ENCODE results near the gene CFAP210. TPM values are rescaled to one million over a fixed set of nuclear protein-coding genes. Genes with fewer than 3 reads are reported as not detected.

Gene CFAP210
- total and polyA plus RNA-seq, 4 donors: 2.8 to 4.5 (median 3.5) TPM

- no peak overlapping the region for H3K27ac ChIP-seq (ENCODE audit: low read depth, low read length)
- no peaks in the 10 kb centered on the region for H3K4me1 ChIP-seq (ENCODE audit: control insufficient read depth, insufficient read depth, low read length)
- no peak overlapping the region for H3K4me3 ChIP-seq (ENCODE audit: low read depth, low read length)
- no peaks in the 10 kb centered on the region for H3K36me3 ChIP-seq (ENCODE audit: control insufficient read depth, insufficient read depth, low read length)
- 100% methylated on average over 1 of the region's 2 CpGs for WGBS (ENCODE audit: insufficient coverage)
- H3K27me3 ChIP-seq (ENCODE audit: control insufficient read depth, insufficient read depth, low read length): no peaks in the 10 kb centered on the region
- no peaks in the 10 kb centered on the region for H3K9me3 ChIP-seq (ENCODE audit: control insufficient read depth, insufficient read depth, low read length)
- peak in 1 of 6 donors; percentile 3 for DNase-seq (ENCODE audit: low read depth in 4 of 6, low spot score in 6 of 6)
Observed at GRCh38 chr2:169647496-169647895, 46.7 kb downstream of the CFAP210 start.

GRCh38 chr2:169644173-169644572 lies 50.0 kb downstream of the CFAP210 start:
- Histone ChIP-seq H3K4me1 (ENCODE audit: control insufficient read depth, insufficient read depth, low read length) (no peaks in the 10 kb centered on the region), H3K4me3 (ENCODE audit: low read depth, low read length) (no peak overlapping the region), H3K9me3 (ENCODE audit: control insufficient read depth, insufficient read depth, low read length) (no peaks in the 10 kb centered on the region), H3K36me3 (ENCODE audit: control insufficient read depth, insufficient read depth, low read length) (no peaks in the 10 kb centered on the region), H3K27ac (ENCODE audit: low read depth, low read length) (no peak overlapping the region), H3K27me3 (ENCODE audit: control insufficient read depth, insufficient read depth, low read length) (no peaks in the 10 kb centered on the region)
- no peak for DNase-seq (ENCODE audit: low read depth in 4 of 6, low spot score in 6 of 6)
- WGBS (ENCODE audit: insufficient coverage): no CpG with 5 or more reads among the region's 3 CpGs

- peaks cover 3% of the 10 kb centered on the region for H3K36me3 ChIP-seq (ENCODE audit: control insufficient read depth, insufficient read depth, low read length)
- no peaks in the 10 kb centered on the region for H3K27me3 ChIP-seq (ENCODE audit: control insufficient read depth, insufficient read depth, low read length)
- no peak for DNase-seq (ENCODE audit: low read depth in 4 of 6, low spot score in 6 of 6)
- no peaks in the 10 kb centered on the region for H3K9me3 ChIP-seq (ENCODE audit: control insufficient read depth, insufficient read depth, low read length)
- WGBS (ENCODE audit: insufficient coverage): no CpG with 5 or more reads among the region's 2 CpGs
- H3K27ac ChIP-seq (ENCODE audit: low read depth, low read length): no peak overlapping the region
- H3K4me1 ChIP-seq (ENCODE audit: control insufficient read depth, insufficient read depth, low read length): no peaks in the 10 kb centered on the region
- no peak overlapping the region for H3K4me3 ChIP-seq (ENCODE audit: low read depth, low read length)
Observed at GRCh38 chr2:169641464-169641863, 52.7 kb downstream of the CFAP210 start.

GRCh38 chr2:169640104-169640503 lies 54.1 kb downstream of the CFAP210 start:
- no peaks in the 10 kb centered on the region for H3K4me1 ChIP-seq (ENCODE audit: control insufficient read depth, insufficient read depth, low read length)
- DNase-seq (ENCODE audit: low read depth in 4 of 6, low spot score in 6 of 6): no peak
- H3K36me3 ChIP-seq (ENCODE audit: control insufficient read depth, insufficient read depth, low read length): peaks cover 7% of the 10 kb centered on the region
- no CpG with 5 or more reads among the region's 2 CpGs for WGBS (ENCODE audit: insufficient coverage)
- H3K4me3 ChIP-seq (ENCODE audit: low read depth, low read length): no peak overlapping the region
- H3K27ac ChIP-seq (ENCODE audit: low read depth, low read length): no peak overlapping the region
- no peaks in the 10 kb centered on the region for H3K27me3 ChIP-seq (ENCODE audit: control insufficient read depth, insufficient read depth, low read length)
- H3K9me3 ChIP-seq (ENCODE audit: control insufficient read depth, insufficient read depth, low read length): no peaks in the 10 kb centered on the region

GRCh38 chr2:169637620-169638019 lies 56.6 kb downstream of the CFAP210 start:
- Histone ChIP-seq H3K36me3 (ENCODE audit: control insufficient read depth, insufficient read depth, low read length) (peaks cover 19% of the 10 kb centered on the region), H3K4me3 (ENCODE audit: low read depth, low read length) (no peak overlapping the region), H3K9me3 (ENCODE audit: control insufficient read depth, insufficient read depth, low read length) (no peaks in the 10 kb centered on the region), H3K4me1 (ENCODE audit: control insufficient read depth, insufficient read depth, low read length) (no peaks in the 10 kb centered on the region), H3K27me3 (ENCODE audit: control insufficient read depth, insufficient read depth, low read length) (no peaks in the 10 kb centered on the region), H3K27ac (ENCODE audit: low read depth, low read length) (no peak overlapping the region)
- no peak for DNase-seq (ENCODE audit: low read depth in 4 of 6, low spot score in 6 of 6)
- WGBS (ENCODE audit: insufficient coverage): no CpG with 5 or more reads among the region's 3 CpGs

GRCh38 chr2:169636440-169637097 lies 57.6 kb downstream of the CFAP210 start:
- DNase-seq (ENCODE audit: low read depth in 4 of 6, low spot score in 6 of 6): no peak
- no peak overlapping the region for H3K4me3 ChIP-seq (ENCODE audit: low read depth, low read length)
- H3K9me3 ChIP-seq (ENCODE audit: control insufficient read depth, insufficient read depth, low read length): no peaks in the 10 kb centered on the region
- no peaks in the 10 kb centered on the region for H3K27me3 ChIP-seq (ENCODE audit: control insufficient read depth, insufficient read depth, low read length)
- peaks cover 22% of the 10 kb centered on the region for H3K36me3 ChIP-seq (ENCODE audit: control insufficient read depth, insufficient read depth, low read length)
- H3K4me1 ChIP-seq (ENCODE audit: control insufficient read depth, insufficient read depth, low read length): no peaks in the 10 kb centered on the region
- H3K27ac ChIP-seq (ENCODE audit: low read depth, low read length): no peak overlapping the region
- 95% methylated on average over 7 of the region's 8 CpGs for WGBS (ENCODE audit: insufficient coverage)

- no peak overlapping the region for H3K27ac ChIP-seq (ENCODE audit: low read depth, low read length)
- no peak overlapping the region for H3K4me3 ChIP-seq (ENCODE audit: low read depth, low read length)
- H3K27me3 ChIP-seq (ENCODE audit: control insufficient read depth, insufficient read depth, low read length): no peaks in the 10 kb centered on the region
- peaks cover 18% of the 10 kb centered on the region for H3K36me3 ChIP-seq (ENCODE audit: control insufficient read depth, insufficient read depth, low read length)
- no peaks in the 10 kb centered on the region for H3K4me1 ChIP-seq (ENCODE audit: control insufficient read depth, insufficient read depth, low read length)
- WGBS (ENCODE audit: insufficient coverage): 84% methylated on average over 2 of the region's 3 CpGs
- H3K9me3 ChIP-seq (ENCODE audit: control insufficient read depth, insufficient read depth, low read length): no peaks in the 10 kb centered on the region
- no peak for DNase-seq (ENCODE audit: low read depth in 4 of 6, low spot score in 6 of 6)
Observed at GRCh38 chr2:169625781-169626180, 68.4 kb downstream of the CFAP210 start.

- Histone ChIP-seq H3K36me3 (ENCODE audit: control insufficient read depth, insufficient read depth, low read length) (peaks cover 18% of the 10 kb centered on the region), H3K27ac (ENCODE audit: low read depth, low read length) (no peak overlapping the region), H3K27me3 (ENCODE audit: control insufficient read depth, insufficient read depth, low read length) (no peaks in the 10 kb centered on the region), H3K9me3 (ENCODE audit: control insufficient read depth, insufficient read depth, low read length) (no peaks in the 10 kb centered on the region), H3K4me3 (ENCODE audit: low read depth, low read length) (no peak overlapping the region), H3K4me1 (ENCODE audit: control insufficient read depth, insufficient read depth, low read length) (no peaks in the 10 kb centered on the region)
- DNase-seq (ENCODE audit: low read depth in 4 of 6, low spot score in 6 of 6): no peak
- WGBS (ENCODE audit: insufficient coverage): 45% methylated on average over 1 of the region's 4 CpGs
Observed at GRCh38 chr2:169623235-169623634, 71.0 kb downstream of the CFAP210 start.

- Histone ChIP-seq H3K9me3 (ENCODE audit: control insufficient read depth, insufficient read depth, low read length) (peaks cover 2% of the 10 kb centered on the region), H3K27ac (ENCODE audit: low read depth, low read length) (no peak overlapping the region), H3K4me1 (ENCODE audit: control insufficient read depth, insufficient read depth, low read length) (no peaks in the 10 kb centered on the region), H3K27me3 (ENCODE audit: control insufficient read depth, insufficient read depth, low read length) (no peaks in the 10 kb centered on the region), H3K36me3 (ENCODE audit: control insufficient read depth, insufficient read depth, low read length) (peaks cover 9% of the 10 kb centered on the region), H3K4me3 (ENCODE audit: low read depth, low read length) (no peak overlapping the region)
- WGBS (ENCODE audit: insufficient coverage): no CpG with 5 or more reads among the region's 1 CpG
- DNase-seq (ENCODE audit: low read depth in 4 of 6, low spot score in 6 of 6): no peak
Observed at GRCh38 chr2:169620509-169620908, 73.7 kb downstream of the CFAP210 start.

GRCh38 chr2:169619946-169620345 lies 74.3 kb downstream of the CFAP210 start:
- Histone ChIP-seq H3K9me3 (ENCODE audit: control insufficient read depth, insufficient read depth, low read length) (peaks cover 2% of the 10 kb centered on the region), H3K27me3 (ENCODE audit: control insufficient read depth, insufficient read depth, low read length) (no peaks in the 10 kb centered on the region), H3K36me3 (ENCODE audit: control insufficient read depth, insufficient read depth, low read length) (peaks cover 9% of the 10 kb centered on the region), H3K4me3 (ENCODE audit: low read depth, low read length) (no peak overlapping the region), H3K27ac (ENCODE audit: low read depth, low read length) (no peak overlapping the region), H3K4me1 (ENCODE audit: control insufficient read depth, insufficient read depth, low read length) (no peaks in the 10 kb centered on the region)
- DNase-seq (ENCODE audit: low read depth in 4 of 6, low spot score in 6 of 6): no peak
- no CpG with 5 or more reads among the region's 3 CpGs for WGBS (ENCODE audit: insufficient coverage)
